HG03045 (cell line): ENCODE data around the gene MBOAT7.

Source experiments
- ATAC-seq: cut with Tn5 transposase; IDR thresholded peaks from one replicate; pipeline ENCODE4 v1.9.1; 2021; ENCODE audit warnings: mild to moderate bottlenecking, moderate library complexity; ENCODE audit not compliant: unreplicated experiment

The MBOAT7 gene

GRCh38 chr19:54164369-54165068 lies 24.9 kb downstream of the MBOAT7 start:
- ATAC-seq, result no peak

GRCh38 chr19:54162884-54163283 lies 26.5 kb downstream of the MBOAT7 start:
- no peak for ATAC-seq

GRCh38 chr19:54162241-54162805 lies 27.1 kb downstream of the MBOAT7 start:
- ATAC-seq, result no peak

GRCh38 chr19:54160854-54161253 lies 28.5 kb downstream of the MBOAT7 start:
- no peak for ATAC-seq

- no peak for ATAC-seq
Observed at GRCh38 chr19:54160182-54160811, 29.1 kb downstream of the MBOAT7 start.

GRCh38 chr19:54159352-54160181 lies 29.8 kb downstream of the MBOAT7 start, which contains the start of gene LENG1:
TSS of gene LENG1 (minus strand) at chr19:54159721. CDS start at chr19:54159695, 26 bp downstream.
- peak; percentile 92 for ATAC-seq

- ATAC-seq, result no peak
Observed at GRCh38 chr19:54158812-54159351, 30.5 kb downstream of the MBOAT7 start.

- ATAC-seq, result no peak
Observed at GRCh38 chr19:54156953-54157352, 32.4 kb downstream of the MBOAT7 start.

- no peak for ATAC-seq
Observed at GRCh38 chr19:54156490-54156889, 32.9 kb downstream of the MBOAT7 start.

- ATAC-seq, result no peak
Observed at GRCh38 chr19:54155694-54156093, 33.7 kb downstream of the MBOAT7 start.

- no peak for ATAC-seq
Observed at GRCh38 chr19:54154603-54155345, 34.6 kb downstream of the MBOAT7 start.

- no peak for ATAC-seq
Observed at GRCh38 chr19:54153731-54154326, 35.6 kb downstream of the MBOAT7 start.

- no peak for ATAC-seq
Observed at GRCh38 chr19:54152878-54153524, 36.4 kb downstream of the MBOAT7 start.

- no peak for ATAC-seq
Observed at GRCh38 chr19:54152267-54152666, 37.1 kb downstream of the MBOAT7 start.

GRCh38 chr19:54151362-54152035 lies 37.9 kb downstream of the MBOAT7 start:
- ATAC-seq, result no peak

- ATAC-seq, result no peak
Observed at GRCh38 chr19:54149021-54149812, 40.2 kb downstream of the MBOAT7 start.

GRCh38 chr19:54148158-54148557 lies 41.2 kb downstream of the MBOAT7 start:
- no peak for ATAC-seq

GRCh38 chr19:54147676-54148075 lies 41.7 kb downstream of the MBOAT7 start:
- no peak for ATAC-seq
